GM21717 (cell line): Measurements from ENCODE around the gene TAGLN2.

ENCODE experiments used
- ATAC-seq: cut with Tn5 transposase; IDR thresholded peaks from one replicate; pipeline ENCODE4 v1.9.1; 2021; ENCODE audit warnings: mild to moderate bottlenecking, moderate library complexity; ENCODE audit not compliant: unreplicated experiment

Gene TAGLN2

DNA sequence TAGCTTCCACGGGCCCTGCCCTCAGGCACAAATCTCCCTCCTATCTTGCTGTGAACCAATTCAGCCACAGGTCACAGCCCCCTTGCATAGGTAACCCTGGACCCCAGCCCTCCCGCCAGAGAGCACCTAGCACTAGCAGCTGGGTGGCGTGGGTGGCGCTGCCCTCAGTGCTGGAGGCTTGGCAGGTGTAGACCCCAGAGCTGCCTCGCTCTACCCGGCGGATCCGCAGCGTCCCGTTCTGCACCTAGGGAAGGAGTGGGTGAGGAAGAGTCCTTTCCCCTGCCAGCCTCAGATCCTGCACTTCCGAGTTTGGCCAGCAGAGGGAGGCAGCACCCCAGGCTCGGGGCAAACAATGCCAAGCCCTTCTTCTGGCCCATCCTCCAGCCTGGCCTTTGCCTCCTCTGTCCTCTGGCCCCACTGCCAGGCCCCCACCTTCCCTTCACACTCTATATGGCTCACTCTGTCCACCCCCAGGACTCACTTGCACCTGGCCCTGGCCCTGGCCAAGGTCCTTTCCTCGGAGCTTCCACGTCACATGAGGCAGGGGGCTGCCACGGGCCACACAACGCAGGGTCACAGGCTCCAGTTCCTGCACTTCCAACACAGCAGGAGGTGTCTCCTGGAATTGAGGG, 11.1 kb upstream of the TAGLN2 start:
- no peak for ATAC-seq

- no peak for ATAC-seq
Measured at GRCh38 chr1:159935719-159936272, 10.5 kb upstream of the TAGLN2 start.

DNA sequence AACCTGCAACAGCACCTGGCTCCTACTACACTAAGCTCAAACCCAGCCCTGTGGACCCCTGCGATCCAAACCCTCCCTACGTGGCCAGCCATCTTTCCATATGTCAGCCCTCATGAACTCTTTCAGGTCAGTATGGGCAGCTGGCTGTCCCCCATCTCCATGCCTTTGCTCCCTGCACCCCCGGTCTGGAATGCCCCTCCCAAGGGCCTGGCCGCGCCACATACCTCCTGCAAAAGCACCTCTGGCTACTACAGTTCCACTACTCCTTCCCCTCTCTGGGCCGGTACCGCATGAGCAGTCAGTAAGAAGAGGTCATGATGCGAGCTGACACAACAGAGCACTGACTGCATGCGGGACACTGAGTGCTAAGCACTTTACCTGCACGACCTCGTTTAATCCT, 10.0 kb upstream of the TAGLN2 start:
- no peak for ATAC-seq

DNA sequence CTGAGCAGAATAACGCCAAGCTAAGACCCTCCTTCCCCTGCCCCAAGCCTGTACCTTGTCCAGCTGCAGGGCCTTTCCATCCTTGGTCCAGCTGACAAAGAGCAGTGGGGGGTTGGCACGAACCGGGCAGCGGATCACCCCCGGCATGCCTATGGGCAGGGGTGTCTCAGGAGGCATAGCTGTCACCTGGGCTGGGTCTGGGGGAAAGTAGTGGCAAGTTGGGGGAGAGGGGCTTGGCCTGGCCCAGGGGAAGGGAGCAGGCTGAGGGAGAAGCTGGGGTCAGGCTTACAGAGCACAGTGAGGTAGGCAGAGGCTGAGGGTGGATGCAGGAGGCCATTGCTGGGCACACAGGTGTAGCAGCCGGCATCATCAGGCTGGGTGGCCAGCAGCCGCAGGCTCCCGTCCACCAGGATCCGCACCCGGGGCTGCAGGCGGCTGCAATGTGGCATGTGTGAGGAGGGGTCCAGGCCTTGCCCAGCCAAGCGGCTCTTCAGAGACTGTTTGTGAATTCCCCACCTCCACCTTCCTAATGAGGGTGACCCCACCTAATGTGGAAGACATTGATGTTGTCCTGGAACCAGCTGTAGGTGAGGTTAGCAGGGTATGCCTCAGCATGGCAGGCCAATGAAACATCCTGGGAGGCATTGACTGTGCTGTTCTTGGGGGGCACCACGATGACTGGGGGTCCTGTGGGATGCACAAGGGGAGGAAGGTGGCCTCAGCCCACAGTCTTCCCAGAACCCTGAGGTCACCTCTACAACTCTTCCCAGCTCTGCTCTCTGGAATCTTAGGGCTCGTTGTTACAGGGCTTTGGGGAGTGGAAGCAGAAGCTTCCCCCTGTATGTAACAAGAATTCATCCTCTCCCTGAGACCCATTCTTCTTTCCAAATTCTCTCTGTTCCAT, 9.1 kb upstream of the TAGLN2 start:
- no peak for ATAC-seq

- ATAC-seq: no peak
Measured at GRCh38 chr1:159933347-159933746, 8.0 kb upstream of the TAGLN2 start.

DNA sequence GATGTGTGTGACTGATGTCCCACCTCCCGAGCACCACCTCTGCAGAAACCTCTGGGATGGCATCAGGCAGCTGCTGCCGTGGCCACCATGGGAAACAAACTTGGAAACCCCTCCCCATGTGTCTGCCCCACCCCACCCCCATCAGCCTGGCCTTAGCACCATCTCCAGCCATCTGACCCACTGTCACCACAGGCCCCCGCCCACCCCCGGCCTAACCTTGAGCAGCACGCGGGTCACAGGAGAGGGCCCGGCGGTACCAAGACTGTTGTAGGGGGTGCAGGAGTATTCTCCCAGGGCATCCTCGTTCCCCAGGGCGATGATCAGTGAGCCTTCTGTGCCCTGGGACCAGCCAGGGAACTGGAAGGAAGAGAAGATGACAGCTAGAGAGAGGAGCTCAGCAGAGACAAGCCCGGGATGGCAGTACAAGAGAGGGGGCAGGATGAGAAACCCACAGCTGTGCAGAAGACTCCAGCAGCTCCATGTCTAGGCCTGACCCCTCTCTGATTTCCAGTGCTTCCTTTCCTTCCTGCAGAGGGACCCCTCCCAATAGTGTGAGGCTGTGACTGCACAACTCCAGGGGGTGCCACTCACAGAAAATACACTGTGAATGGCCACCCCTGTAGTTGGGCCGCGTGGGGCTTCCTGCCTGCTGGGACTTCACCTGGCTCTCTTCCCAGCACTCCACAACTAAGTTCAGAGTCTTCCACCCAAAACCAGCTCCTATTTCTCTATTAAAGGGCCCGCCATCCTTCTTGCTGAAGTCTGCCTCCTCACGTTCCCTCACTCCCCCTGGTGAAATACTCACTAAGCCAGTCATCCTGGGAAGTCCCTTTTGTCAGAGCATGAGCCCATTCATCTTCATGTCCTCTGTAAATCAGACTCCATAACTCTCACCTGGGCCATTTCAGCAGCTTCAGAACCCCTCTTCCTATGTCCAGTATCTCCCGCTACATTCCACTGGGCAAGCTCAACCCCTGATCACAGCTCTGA, 7.3 kb upstream of the TAGLN2 start:
- no peak for ATAC-seq

DNA sequence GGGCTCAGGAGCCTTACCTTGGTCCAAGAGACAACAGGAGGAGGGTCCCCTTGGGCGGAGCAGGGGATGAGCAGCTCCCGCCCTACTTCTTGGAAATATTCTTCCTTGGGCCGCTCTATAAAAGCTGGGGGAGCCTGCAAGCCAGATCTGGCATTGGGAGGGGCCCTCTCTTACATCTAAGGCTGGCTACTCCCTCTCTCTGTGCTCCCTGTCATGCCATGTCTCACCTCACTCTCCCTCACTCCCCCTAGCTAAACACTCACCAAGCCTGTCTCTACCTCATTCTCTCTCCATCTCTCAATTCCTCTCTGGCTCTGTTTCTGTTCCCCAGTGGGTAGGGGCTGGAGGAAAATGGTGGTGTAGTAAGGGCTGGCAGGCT, 6.5 kb upstream of the TAGLN2 start:
- no peak for ATAC-seq

GRCh38 chr1:159931101-159931794, 5.9 kb upstream of the TAGLN2 start:
- no peak for ATAC-seq

GRCh38 chr1:159930634-159931033, 5.3 kb upstream of the TAGLN2 start:
- no peak for ATAC-seq

GRCh38 chr1:159930216-159930615, 4.9 kb upstream of the TAGLN2 start:
- ATAC-seq: no peak

GRCh38 chr1:159929155-159930051, 4.1 kb upstream of the TAGLN2 start:
- no peak for ATAC-seq

DNA sequence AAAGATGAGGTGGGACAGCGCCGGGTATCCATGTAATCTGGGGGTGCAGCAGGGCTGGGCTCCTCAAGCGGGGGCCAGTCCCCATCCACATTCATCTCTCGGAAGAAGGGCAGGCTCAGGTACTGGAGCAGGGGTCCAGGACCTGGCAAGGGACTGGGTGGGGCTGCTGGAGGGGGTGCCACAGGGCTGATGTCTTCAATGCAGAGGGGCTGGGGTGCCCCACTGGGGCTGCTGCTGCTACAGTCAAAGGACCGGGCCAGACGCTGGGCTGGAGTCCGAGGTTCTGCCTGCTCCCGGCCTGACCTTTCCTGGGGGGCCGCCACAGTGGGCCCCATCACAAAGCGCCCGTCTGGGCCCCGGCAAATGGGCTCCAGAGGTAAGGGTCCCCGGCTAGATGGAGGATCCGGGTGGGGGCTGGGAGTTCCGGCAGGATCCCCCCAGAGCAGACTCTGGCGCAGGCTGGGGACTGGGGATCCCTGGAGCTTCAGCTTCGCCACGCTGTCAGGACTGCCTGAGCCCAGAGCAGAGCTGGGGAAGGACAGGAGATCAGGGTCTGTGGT, 3.3 kb upstream of the TAGLN2 start:
- no peak for ATAC-seq

DNA sequence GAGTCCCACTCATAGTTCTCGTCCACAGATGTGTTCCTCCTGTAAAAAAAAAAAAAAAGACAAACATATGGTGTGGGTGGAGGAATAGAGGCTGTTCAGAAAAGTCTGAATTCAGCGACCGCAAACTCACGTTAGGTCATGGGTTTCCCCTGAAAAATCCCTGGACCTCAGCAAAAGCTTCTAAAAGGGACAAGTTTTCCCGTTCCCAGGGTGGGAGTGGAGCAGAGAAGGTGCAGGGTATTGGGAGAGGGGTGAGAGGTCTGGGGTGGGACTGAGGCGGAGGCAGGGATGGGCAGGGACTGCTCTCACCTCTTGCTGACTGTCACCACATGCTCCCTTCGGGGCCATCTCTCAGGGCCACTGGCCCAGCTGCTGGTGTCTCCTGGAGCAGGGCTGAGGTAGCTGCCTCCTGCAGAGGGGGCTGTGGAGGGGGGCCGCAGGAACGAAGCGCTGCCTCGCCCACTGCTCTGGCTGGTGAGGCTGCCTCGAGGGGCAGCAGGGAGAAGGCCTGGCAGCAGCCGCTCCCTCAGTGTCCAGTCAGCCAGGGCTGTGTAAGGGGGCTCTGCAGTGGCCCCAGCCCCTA, 2.6 kb upstream of the TAGLN2 start:
- ATAC-seq: no peak

- no peak for ATAC-seq
Measured at GRCh38 chr1:159927211-159927848, 2.0 kb upstream of the TAGLN2 start.

GRCh38 chr1:159925719-159926078, 392 bp upstream of the TAGLN2 start:
- peak; percentile 0 for ATAC-seq

DNA sequence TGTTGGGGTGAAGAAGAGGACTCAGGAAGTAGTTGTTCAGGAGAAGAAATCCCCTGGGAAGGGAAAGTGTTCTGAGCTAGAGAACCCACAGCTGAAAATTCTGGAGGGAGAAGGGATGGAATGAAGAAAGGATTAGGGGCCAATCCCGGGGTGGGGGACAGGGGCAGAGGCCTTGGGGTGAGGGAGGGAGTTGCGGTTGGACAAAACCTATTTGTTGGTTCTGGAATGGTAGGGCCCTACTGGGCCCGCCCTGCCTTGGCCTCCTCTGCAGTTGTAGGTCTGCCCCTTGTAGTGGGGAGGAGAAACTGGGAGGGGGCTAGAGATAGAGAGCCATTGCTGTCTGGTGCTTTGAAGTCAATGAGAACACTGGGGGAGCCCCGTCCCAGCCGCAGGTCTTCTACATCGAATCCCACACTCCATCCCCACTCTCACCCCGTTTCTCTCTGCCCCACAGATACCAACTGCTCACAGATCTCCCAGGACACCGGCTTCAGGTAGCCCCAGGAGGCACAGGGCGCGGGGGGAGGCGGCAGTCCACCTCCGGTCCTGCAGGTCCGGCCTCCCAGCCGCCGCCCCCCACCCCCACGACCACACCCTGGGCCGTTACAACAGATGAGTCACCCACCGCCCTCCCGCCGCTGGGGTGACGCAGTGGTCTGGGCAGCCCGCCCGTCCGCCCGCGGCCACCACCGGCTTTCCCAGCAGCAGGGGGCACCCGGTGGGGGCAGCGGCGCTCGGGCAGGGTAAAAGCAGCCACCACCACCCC, 1.1 kb downstream of the TAGLN2 start:
- no peak for ATAC-seq

- peak; percentile 28 for ATAC-seq
Measured at GRCh38 chr1:159923203-159924024, 1.9 kb downstream of the TAGLN2 start.
